Activated CD8-positive, alpha-beta memory T cell treated with anti-CD3 and anti-CD28 coated beads for 24 hours (primary cell): ENCODE results near the gene MYO7A.

Experiments used
- DNase-seq: peaks from one replicate; pipeline ENCODE4 v3.0.0-alpha.2; 2020

MYO7A gene

DNA sequence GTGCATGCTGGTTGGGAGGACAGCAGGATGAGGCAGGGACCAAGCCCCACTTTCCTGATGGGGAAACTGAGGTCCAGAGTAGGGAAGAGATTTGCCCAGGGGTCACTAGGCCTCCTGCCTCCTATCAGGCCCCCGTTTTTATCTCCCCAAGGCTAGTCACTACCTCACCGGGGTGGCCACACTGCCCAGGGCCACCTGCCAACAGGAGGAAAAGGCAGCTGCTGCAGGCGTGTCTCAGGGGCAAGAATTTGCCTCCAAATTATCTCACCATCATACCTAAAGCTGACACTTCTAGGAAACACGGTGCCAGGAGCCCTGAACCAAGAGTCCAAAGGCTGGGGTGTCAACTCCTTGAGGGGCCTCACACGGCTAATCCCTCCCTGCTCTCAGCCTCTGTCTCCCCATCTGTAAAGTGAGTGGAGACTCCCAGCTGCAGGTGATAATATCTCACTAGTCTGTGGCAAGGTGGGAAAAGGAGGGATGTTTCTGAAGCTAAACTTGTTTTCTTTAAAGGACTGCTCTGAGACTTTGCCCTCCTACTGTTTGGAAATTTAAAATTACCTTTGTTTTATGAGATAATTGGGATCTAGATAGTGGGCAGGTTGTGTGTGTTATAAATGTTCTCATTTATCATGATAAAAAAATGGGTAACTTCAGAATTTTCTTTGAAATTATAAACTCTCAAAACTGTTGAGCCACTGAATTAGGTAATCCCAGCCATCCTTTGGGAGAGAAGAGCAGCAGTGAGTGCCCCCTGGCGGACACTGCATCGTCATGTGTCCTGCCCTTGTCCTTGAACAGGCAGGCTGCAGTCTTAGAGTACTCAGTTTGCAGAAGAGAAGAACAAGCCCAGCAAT, 60.0 kb downstream of the MYO7A start:
- DNase-seq: peak; percentile 83

DNA sequence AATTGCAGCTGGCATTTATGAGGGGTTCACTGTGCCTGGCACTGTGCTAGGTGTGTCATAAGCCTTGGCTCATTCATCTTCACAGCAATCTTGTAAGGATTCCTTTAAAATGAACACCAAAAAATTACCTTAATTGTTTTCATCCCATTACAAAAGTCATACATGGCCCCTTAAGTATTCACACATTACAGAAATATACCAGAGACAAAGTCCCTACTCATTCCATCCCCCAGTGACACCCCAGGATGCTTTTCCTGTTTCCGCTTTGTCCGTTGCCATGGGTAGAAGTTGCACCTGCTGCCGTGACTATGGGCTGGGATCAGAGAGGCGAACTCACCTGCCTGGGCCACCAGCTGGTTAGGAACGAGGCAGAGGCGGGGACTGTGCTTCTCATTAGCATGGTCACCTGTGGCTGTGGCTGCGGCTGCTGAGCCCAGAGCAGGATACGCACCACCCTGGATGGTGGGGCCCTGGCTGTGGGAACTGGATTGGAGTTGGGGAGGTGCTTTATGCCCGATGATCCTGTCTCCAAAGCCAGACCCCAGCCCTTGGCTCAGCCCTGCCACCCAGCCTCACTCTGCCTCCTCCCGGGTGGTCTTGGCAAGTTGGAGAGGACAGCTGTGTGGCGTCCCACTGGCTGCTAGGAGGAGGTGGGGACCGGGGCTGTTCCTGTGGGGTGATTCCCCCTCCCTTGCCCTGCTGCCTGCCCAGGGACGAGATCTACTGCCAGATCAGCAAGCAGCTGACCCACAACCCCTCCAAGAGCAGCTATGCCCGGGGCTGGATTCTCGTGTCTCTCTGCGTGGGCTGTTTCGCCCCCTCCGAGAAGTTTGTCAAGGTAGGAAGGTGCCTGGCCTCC, 60.8 kb downstream of the MYO7A start:
- no peak for DNase-seq

DNA sequence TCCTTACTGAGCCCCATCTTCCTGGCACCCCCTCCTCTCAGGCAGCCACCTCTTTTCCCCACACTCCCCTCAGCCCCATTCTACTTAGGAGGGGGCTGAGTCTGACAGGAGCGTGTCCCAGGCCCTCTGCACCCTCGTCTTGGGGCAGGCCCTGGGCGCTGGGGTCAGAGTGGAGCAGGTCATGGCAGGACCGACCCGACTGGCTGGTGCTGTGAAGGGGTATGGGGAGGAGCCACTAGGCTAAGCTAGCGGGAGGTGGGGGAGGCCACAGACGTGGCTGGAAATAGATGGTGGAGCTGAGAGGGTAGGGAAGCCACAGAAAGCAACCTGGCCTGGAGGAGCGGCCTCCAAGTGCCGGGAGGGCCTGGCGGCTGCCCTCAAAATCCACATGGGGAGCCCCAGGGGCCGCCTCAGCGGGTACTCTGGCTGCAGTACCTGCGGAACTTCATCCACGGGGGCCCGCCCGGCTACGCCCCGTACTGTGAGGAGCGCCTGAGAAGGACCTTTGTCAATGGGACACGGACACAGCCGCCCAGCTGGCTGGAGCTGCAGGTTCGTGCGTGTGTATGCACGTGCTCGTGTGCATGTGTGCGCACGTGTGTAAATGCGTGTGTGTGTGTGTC, 61.7 kb downstream of the MYO7A start:
- no peak for DNase-seq

DNA sequence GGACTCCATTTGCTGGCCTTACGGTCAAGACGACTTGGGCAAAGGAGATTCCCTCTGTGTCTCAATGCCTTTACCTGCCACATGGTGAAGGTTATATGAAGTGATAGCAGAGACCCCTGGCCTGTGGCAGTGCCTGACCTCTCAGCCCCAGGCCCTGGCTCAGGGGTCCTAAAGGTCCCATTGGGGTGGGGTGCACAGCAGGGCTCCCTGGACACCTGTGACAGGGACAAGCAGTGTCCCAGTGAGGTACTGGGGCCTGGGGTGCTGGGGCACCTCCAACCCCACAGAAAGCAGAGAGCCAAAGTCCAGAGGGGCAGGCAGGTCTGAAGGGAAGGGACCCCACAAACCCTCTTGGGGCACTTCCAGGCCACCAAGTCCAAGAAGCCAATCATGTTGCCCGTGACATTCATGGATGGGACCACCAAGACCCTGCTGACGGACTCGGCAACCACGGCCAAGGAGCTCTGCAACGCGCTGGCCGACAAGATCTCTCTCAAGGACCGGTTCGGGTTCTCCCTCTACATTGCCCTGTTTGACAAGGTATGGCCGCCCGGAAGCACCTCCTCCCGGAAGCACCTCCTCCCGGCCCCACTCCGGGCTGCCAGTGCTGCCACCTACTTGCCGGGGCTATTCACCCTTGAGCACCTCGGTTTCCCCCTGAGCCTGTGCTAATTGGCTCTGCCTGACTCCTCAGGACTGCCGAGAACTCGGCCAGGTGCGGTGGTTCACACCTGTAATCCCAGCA, 62.5 kb downstream of the MYO7A start:
- no peak for DNase-seq

DNA sequence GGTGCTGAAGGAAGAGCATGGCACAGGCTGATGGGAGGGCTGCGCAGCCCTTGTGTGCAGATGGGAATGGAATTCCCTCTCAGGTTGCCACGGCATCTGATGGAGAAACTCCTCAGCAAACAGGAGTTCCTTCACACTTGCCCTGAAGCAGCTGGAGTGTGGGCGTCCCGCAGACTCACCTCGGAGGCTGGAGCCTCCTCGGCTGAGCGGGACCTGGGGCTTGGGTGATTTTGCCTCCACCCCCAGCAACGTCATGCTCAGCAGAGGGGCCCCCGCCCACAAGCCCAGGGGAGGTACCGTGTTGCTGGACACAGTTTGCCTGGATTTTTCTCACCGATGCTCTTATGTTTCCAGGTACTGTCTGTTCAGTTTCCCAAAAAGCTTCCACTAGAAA, 63.4 kb downstream of the MYO7A start:
- no peak for DNase-seq

DNA sequence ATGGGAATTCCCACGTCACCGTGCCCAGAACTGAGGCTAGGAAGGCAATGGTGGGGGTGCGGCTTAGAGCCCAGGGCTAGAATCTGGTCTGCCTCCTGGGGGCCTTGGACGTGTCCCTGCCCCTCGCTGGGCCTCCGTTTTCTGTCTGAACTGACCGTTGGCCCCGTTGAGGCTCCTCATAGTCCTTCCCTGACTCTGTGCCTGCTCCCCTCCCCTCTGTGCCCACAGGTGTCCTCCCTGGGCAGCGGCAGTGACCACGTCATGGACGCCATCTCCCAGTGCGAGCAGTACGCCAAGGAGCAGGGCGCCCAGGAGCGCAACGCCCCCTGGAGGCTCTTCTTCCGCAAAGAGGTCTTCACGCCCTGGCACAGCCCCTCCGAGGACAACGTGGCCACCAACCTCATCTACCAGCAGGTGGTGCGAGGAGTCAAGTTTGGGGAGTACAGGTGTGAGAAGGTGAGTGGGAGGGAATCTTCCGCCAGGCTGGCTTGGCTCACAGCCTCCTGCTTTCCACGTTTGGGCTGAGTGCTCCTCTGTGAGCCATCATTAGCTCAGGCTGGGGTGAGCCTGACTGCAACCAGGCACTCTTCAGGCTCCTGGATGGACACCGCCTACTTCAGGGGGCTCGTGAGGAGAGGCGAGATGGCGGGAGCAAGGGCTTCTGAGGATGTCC, 63.9 kb downstream of the MYO7A start:
- DNase-seq: peak; percentile 73

DNA sequence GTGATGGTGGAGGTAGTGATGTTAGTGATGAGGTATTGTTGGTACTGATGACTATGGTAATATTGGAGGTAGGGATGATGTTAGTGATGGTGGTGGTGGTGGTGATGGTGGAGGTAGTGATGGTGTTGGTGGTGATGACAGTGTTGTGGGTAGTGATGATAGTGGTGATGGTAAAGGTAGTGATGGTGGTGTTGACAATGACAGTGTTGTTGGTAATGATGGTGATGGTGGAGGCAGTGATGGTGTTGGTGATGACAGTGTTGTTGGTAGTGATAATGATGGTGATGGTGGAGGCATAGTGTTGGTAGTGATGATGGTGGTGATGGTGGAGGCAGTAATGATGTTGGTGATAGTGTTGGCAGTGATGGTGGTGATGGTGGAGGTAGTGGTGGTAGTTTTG, 65.1 kb downstream of the MYO7A start:
- DNase-seq: no peak

DNA sequence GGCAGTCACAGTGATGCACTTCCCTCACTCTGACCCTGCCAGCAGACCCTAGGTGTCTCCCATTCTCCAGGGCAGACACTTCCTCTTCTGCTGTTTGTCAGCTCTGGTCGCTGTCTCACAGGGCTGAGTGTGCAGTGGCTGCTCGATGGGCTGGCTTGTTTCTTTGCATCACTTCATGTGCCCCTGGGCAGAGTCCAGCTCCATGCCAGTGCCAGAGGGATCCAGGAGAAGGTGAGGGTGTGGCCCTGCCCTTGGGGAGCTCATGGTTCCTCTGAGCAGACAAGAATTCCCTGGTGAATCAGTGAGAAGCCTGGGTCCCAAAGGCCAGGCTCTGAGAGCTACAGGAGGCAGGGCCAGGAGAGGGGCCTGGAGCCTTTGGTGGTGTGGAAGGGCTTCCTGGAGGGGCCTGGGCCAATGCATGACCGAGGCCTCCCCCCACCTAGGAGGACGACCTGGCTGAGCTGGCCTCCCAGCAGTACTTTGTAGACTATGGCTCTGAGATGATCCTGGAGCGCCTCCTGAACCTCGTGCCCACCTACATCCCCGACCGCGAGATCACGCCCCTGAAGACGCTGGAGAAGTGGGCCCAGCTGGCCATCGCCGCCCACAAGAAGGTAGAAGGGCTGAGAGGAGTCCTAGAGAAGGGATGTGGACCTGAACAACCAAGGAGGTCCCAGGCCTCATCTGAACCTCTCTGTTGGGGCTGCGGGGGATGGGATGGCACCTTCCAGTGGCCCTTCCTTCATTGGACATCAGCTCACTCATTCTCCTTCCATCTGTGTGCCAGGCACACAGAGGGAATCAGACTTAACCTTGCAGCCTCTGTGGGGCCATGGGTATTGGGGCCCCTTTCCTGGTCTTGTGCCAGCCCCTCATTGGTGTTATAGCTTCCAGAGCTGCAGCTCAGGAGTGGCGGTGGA, 66.1 kb downstream of the MYO7A start:
- DNase-seq: no peak

DNA sequence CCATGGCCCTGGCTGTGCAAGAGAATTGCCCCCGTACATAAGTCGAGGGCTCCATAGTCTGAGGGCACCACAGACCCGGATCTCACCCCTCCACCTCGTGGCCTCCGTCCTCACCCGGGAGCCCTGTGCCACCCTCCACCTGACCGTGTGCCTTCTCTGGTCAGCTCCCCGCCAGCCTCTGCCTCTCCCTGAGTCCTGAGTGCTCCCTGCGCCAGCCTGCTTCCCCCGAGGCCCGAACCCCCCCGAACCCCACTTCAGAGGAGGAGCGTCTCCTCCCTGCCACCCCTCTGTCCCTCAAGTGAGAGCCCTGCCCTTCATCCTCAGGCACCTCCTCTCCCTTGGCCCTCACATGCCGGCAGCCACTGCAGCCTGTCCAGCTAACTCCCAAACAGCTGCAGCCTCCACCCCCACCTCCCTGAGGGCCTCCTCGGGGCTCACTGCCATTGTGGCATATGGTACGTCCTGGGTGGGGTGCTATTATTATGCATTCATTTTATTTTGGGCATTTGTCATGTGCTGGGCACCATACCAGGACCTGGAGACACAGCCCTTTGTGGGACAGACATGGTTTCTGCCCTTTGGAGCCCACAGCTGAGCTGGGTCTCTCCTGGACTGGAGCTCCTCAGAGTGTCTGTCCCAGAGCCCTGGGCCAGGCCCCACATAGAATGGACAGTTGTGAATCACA, 67.2 kb downstream of the MYO7A start:
- DNase-seq: no peak

DNA sequence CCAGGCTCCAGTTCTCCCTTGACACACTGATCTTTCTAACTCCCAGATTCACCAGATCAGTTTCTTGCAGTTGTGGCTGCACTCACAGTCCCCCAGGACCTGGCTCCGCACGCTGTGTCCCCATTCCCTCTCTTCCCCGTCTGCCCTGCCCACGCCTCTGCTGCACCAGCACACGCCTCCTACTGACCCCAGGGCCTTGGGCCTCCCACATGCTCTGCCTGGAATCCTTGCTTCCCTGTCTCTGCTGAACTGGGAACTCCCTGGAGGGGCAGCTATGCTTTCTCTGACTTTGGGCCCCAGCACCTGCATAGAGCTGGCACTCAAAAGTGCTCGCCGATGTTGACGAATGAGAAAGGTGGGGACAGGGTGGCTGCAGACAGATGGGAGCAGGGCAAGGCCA, 68.9 kb downstream of the MYO7A start:
- DNase-seq: no peak

DNA sequence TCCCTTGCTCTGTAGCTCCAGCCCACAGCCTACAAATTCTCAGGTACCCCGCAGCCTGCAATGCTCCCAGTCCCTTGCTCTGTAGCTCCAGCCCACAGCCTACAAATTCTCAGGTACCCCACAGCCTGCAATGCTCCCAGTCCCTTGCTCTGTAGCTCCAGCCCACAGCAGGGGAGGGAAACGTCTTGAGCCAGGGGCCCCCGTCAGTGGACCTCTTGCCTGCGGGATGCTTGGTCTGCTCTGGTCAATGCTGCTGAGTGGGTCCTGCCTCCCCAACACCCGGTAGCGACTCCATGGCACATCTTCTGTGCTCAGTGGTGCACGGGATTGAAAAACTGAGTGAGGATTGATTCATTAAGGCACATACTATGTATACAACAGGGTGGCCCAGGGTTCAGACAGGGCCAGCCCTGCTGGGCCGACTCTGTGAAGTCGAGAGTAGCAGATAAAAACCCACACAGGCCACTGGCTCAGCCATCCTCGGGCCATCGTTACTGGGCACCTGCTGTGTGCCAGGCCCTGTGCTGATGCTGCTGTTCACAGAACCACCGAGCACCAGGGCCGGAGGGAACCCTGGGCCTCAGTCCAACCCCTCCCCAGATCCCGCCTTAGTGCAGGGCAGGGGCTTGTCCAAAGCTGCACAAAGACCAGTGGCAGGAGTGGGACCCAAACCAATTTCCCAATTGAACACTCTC, 69.7 kb downstream of the MYO7A start:
- DNase-seq: no peak

DNA sequence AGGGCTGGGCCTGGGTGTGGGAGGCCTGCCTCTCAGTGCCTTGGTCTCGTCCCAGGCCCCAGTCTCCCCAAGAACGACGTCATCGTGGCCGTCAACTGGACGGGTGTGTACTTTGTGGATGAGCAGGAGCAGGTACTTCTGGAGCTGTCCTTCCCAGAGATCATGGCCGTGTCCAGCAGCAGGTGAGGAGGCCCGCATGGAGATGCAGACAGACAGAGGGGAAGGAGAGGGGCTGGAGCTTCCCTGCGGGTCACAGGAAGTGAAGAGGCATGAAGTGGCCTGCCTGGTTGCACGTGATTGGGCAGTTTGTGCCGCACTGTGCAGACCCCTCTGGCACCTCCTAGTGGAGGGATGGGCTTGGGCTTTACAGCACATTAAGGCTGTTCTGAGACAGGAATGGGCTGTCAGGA, 70.4 kb downstream of the MYO7A start:
- DNase-seq: peak; percentile 67

DNA sequence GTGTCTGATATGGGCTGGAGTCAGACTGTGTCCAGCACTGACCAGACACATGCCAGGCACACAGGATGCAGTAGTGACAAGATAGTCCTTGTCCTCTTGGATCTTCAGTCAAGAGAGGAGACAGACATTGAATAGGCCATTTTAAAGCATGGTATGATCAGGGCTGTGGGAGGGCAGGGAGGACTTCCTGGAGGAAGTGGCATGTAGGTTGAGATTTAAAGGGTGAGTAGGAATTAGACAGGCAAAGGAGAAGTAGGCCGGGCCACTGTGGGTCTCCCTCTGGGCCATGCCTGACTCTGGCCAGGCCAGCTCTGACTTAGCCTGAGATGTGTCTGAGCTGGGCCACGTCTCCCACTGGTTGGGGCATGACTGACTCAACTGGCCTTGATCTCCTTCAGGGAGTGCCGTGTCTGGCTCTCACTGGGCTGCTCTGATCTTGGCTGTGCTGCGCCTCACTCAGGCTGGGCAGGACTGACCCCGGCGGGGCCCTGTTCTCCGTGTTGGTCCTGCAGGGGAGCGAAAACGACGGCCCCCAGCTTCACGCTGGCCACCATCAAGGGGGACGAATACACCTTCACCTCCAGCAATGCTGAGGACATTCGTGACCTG, 71.2 kb downstream of the MYO7A start:
- DNase-seq: no peak

DNA sequence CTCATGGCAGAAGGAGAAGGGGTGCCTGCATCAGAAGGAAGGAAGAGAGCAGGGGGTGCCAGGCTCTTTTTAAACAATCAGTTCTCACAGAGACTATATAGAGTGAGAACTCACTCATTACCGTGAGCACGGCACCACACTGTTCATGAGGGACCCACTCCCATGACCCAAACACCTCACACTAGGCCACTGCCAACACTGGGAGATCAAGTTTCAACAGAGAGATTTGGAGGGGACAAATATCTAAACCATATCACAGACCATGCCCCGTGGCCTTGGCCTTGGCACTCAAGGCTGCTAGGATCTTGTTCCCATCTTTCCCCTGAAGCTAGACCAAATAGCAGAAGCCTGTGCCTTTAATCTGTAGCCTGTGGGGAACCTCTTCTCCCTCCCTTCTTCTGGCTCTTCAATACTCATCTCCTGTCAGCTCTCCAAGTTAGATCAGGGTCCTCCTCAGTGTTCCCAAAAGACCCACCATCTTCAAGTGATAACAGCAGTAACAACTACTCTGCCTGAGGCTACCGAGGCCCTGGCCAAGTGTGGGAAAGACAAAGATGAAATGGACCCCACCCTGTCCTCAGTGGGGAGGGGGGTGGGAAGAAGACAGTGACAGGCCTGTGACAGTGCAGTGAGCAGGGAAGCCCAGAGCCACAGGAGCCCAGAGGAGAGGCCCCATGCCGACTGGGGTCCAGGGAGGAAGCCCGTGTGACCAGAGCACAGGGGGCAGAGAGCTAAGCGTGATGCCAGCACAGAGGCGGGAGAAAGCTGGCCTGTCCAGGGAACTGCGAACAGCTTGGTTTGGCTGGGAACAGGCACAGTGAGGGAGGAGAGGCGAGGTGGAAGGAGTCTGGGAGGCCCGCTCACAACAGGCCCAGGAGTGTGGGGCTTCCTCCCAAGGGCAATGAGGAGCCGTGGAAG, 72.6 kb downstream of the MYO7A start:
- DNase-seq: no peak

DNA sequence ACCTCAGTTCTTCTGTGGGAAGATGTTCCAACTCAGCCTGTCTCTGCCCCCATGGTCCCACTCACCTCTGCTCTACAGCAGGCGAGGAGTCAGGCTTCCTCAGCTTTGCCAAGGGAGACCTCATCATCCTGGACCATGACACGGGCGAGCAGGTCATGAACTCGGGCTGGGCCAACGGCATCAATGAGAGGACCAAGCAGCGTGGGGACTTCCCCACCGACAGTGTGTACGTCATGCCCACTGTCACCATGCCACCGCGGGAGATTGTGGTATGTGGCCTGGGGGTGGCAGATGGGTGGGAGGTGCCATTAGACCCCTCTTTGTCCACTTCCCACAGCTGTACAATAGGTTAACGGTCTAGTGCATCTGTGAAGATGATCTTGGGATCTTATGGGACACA, 73.3 kb downstream of the MYO7A start:
- DNase-seq: no peak

DNA sequence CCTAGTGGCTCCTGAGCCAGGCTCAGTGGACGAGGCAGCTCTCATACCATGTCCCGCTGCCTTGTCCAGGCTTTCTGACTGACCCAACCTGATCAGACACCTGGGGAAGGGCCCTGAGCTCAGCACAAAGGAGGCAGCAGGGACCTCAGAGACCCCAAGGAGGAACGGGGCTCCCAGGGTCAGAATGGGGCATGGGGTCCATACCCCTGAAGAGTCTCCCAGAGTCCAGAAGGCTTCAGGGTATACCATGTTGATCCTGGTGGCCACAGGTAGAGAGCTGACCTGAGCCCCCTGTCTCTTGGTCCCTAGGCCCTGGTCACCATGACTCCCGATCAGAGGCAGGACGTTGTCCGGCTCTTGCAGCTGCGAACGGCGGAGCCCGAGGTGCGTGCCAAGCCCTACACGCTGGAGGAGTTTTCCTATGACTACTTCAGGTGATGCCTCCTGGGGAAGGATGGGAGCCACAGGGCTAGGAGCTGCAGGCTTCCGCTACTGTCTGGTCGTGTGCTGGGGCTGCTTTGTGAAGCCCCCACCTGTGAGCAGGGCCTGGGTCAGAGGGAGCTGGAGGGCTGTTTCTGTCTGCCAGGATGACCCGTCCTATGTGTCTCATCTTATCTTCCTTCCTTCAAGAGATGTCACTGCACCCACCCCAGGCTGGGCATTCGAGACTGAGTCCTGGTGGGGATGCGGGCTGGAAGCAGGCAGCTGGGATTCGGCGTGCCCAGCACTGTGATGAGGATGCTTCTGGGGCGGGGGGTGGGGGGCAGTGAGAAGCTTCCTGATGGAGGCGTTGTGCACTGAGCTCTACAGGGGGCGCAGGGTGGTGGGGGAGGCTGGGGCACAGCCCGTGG, 74.2 kb downstream of the MYO7A start:
- no peak for DNase-seq
